ENCODE measurements around the gene DNAJC25. TPM values are rescaled to one million over a fixed set of nuclear protein-coding genes. Genes with fewer than 3 reads are reported as not detected.
A peak's percentile ranks its signal among the peaks of the same experiment; 100 is the strongest.
"Not testable (repeated sequence)": the region's sequence is repeated elsewhere in the genome, so short reads cannot be mapped to it uniquely, and the experiment has no call there.

DNAJC25 gene
- total RNA-seq, 1 donor from 2014 or later: 9.6 TPM

DNA sequence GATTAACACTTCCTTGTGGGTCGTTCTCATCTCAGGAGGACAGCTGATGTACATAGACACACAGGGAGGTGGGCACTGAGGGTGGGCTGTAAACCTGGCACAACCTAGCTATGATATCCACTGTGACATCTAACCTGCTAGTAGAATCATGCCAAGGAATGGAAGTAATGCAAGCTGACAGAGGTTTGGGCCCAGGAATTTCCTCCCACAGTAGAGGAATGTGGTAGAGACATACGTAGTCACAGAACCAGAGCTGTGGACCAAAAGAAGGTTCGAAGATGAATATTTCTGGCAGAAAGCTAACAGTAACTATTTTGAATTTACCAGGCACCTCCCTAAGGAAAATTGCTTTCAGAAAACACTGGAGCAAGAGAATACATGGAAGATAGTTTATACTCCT is 15.2 kb upstream of the DNAJC25 start:
- no peaks in the 10 kb centered on the region for H3K36me3 Mint-ChIP-seq
- no peaks in the 10 kb centered on the region for H3K27me3 Mint-ChIP-seq
- no peak overlapping the region for H3K4me3 Mint-ChIP-seq
- H3K4me1 Mint-ChIP-seq (ENCODE audit: unreplicated experiment): peaks cover 6% of the 10 kb centered on the region
- peak overlapping the region; percentile 2 for H3K27ac Mint-ChIP-seq
- no peak for DNase-seq (ENCODE audit: extremely low spot score, unreplicated experiment)
- TF ChIP-seq, protein P1, sequence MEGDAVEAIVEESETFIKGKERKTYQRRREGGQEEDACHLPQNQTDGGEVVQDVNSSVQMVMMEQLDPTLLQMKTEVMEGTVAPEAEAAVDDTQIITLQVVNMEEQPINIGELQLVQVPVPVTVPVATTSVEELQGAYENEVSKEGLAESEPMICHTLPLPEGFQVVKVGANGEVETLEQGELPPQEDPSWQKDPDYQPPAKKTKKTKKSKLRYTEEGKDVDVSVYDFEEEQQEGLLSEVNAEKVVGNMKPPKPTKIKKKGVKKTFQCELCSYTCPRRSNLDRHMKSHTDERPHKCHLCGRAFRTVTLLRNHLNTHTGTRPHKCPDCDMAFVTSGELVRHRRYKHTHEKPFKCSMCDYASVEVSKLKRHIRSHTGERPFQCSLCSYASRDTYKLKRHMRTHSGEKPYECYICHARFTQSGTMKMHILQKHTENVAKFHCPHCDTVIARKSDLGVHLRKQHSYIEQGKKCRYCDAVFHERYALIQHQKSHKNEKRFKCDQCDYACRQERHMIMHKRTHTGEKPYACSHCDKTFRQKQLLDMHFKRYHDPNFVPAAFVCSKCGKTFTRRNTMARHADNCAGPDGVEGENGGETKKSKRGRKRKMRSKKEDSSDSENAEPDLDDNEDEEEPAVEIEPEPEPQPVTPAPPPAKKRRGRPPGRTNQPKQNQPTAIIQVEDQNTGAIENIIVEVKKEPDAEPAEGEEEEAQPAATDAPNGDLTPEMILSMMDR (conservative IDR thresholded peaks at IDR 0.05): no peak
- no peaks in the 10 kb centered on the region for H3K9me3 Mint-ChIP-seq

DNA sequence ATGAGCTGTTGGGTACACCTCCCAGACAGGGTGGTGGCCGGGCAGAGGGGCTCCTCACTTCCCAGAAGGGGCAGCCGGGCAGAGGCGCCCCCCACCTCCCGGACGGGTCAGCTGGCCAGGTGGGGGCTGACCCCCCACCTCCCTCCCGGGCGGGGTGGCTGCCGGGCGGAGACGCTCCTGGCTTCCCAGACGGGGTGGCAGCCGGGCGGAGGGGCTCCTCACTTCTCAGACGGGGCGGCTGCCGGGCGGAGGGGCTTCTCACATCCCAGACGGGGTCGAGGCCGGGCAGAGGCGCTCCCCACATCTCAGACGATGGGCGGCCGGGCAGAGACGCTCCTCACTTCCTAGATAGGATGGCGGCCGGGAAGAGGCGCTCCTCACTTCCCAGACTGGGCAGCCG is 13.8 kb upstream of the DNAJC25 start:
- not testable (repeated sequence) for H3K9me3 Mint-ChIP-seq; DNase-seq (ENCODE audit: extremely low spot score, unreplicated experiment); H3K4me3 Mint-ChIP-seq; H3K27ac Mint-ChIP-seq; H3K27me3 Mint-ChIP-seq; H3K36me3 Mint-ChIP-seq; H3K4me1 Mint-ChIP-seq (ENCODE audit: unreplicated experiment)

DNA sequence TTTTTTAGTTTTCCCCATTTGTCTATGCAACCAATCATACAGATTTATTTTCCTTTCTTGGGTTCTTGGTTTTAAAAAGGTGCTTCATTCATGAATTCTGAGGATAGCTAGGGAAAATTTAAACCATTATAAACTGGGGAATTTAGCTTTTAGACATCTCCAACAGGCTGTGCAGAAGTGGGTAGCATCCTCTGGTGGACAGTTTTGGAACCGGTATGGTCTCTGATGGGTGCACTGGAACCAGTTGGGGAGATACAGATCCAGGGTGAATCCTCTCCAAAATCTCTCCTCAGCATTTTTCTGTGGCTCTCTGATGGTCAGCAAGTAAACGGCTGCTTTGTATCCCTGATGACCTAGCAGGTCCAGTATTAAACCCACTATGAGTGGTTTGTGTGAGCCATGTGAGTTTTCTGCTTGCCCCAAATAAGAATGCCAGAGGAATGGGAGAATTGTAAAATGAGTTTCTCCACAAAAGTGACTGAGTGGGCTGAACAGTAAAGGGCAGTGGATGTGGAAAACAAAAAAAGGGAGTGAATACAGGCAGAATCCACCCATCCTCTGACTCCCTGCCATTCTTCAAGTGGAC is 9.1 kb upstream of the DNAJC25 start:
- DNase-seq (ENCODE audit: extremely low spot score, unreplicated experiment): no peak
- no peak overlapping the region for H3K4me3 Mint-ChIP-seq
- TF ChIP-seq, protein P1 (conservative IDR thresholded peaks at IDR 0.05): peak; percentile 71
- no peaks in the 10 kb centered on the region for H3K27me3 Mint-ChIP-seq
- H3K36me3 Mint-ChIP-seq: no peaks in the 10 kb centered on the region
- no peaks in the 10 kb centered on the region for H3K4me1 Mint-ChIP-seq (ENCODE audit: unreplicated experiment)
- H3K27ac Mint-ChIP-seq: no peak overlapping the region
- H3K9me3 Mint-ChIP-seq: no peaks in the 10 kb centered on the region

DNA sequence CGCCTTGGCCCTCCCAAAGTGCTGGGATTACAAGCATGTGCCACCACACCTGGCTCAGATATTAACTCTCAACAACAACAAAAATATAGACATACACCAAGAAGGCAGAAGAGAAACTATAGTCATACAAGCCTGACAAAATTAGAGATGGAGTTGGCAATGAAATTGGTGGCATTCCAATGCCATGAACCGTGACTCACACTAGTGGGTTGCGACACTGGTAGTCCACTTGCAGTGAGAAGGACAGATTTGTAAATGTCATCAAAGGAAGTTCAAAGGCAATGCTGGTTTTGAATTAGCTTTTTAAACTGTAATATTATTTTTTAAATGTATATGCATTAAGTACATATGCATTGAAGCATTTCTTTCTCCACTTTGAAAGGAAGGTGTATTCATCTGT is 8.5 kb upstream of the DNAJC25 start:
- H3K4me1 Mint-ChIP-seq (ENCODE audit: unreplicated experiment): no peaks in the 10 kb centered on the region
- TF ChIP-seq, protein P1 (conservative IDR thresholded peaks at IDR 0.05): no peak
- no peak for DNase-seq (ENCODE audit: extremely low spot score, unreplicated experiment)
- H3K36me3 Mint-ChIP-seq: no peaks in the 10 kb centered on the region
- H3K9me3 Mint-ChIP-seq: no peaks in the 10 kb centered on the region
- H3K4me3 Mint-ChIP-seq: no peak overlapping the region
- no peaks in the 10 kb centered on the region for H3K27me3 Mint-ChIP-seq
- H3K27ac Mint-ChIP-seq: no peak overlapping the region

DNA sequence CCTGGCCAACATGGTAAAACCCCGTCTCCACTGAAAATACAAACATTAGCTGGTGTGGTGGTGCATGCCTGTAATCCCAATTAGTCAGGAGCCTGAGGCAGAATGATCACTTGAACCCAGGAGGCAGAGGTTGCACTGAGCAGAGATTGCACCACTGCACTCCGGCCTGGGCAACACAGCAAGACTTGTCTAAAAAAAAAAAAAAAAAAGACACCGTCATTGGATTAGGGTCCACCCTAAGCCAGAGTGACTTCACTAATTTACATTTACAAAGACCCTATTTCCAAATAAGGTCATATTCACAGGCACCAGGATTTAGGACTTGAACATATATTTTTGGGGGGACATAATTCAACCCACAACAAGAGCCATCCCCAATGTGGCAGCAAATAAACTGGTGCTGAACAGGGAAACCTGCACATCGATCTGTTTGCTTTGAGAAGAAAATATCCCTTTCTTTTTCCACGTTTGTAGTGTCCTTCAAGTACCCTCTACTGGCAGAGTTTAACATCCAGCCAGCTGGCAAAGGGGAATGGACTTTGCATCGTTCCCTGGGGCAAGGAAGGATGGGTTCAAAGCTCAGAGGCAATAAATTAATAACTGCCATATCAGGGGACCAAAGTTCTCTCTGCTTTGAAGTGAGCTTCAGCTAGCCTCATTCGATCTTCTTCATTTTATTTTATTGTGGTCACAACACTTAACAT is 3.7 kb upstream of the DNAJC25 start:
- Mint-ChIP-seq H3K36me3 (peaks cover 4% of the 10 kb centered on the region), H3K4me3 (no peak overlapping the region), H3K27me3 (no peaks in the 10 kb centered on the region), H3K27ac (no peak overlapping the region), H3K9me3 (no peaks in the 10 kb centered on the region), H3K4me1 (ENCODE audit: unreplicated experiment) (peaks cover 4% of the 10 kb centered on the region)
- DNase-seq (ENCODE audit: extremely low spot score, unreplicated experiment): no peak
- TF ChIP-seq, protein P1 (conservative IDR thresholded peaks at IDR 0.05): no peak

DNA sequence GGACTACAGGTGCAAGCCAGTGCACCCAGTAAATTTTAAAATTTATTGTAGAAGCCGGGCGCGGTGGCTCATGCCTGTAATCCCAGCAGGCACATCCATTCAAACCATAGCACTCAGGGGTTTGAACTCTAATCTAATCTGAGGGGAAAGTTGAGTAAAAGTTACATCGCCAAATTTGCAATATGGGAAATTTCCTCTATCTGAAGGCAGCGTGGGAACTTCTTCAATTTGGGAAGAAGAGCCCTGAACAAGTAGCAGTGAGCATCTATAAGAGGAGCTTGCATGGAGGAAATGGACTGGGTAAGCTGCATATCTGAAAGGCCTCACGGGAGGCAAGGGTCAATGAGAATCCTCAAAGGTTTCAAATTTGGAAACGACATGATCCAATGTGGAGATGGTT is 2.7 kb upstream of the DNAJC25 start:
- no peaks in the 10 kb centered on the region for H3K9me3 Mint-ChIP-seq
- H3K4me3 Mint-ChIP-seq: no peak overlapping the region
- TF ChIP-seq, protein P1 (conservative IDR thresholded peaks at IDR 0.05): no peak
- H3K4me1 Mint-ChIP-seq (ENCODE audit: unreplicated experiment): peaks cover 14% of the 10 kb centered on the region
- H3K36me3 Mint-ChIP-seq: peaks cover 9% of the 10 kb centered on the region
- DNase-seq (ENCODE audit: extremely low spot score, unreplicated experiment): no peak
- H3K27me3 Mint-ChIP-seq: no peaks in the 10 kb centered on the region
- no peak overlapping the region for H3K27ac Mint-ChIP-seq

Measured in type B pancreatic cell (in vitro differentiated cells).